Lung (tissue), 12 donors: ENCODE measurements around the gene GRHL1. TPM values are rescaled to one million over a fixed set of nuclear protein-coding genes. Genes with fewer than 3 reads are reported as not detected.

Experiments used
- ATAC-seq: fragments of 200-7000 bp; cut with Tn5 transposase; one replicate; pipeline ENCODE4 v1.9.1; 2020; ENCODE audit warnings: moderate number of reproducible peaks; ENCODE audit not compliant: insufficient read depth, low FRiP score
- DNase-seq, 3 donors: peaks; one replicate each; pipeline ENCODE4 v3.0.0-alpha.2; 2013 to 2017
- H3K27ac ChIP-seq, 2 donors: one replicate each; pipeline ENCODE4 v1.5.1; 2013; ENCODE audit warnings: mild to moderate bottlenecking in 2 of 2, moderate library complexity in 2 of 2, control low read depth in 1 of 2, inconsistent platforms in 1 of 2, low read depth in 1 of 2, low read length in 1 of 2
- H3K27me3 ChIP-seq, 3 donors: one replicate each; pipeline ENCODE4 v1.5.1; 2013; ENCODE audit warnings: low read length in 2 of 3; ENCODE audit not compliant: control insufficient read depth in 3 of 3, insufficient read depth in 3 of 3
- H3K36me3 ChIP-seq, 4 donors: one replicate each; pipeline ENCODE4 v1.5.1; 2013; ENCODE audit warnings: low read length in 4 of 4, mild to moderate bottlenecking in 1 of 4, moderate library complexity in 1 of 4; ENCODE audit not compliant: control insufficient read depth in 4 of 4, insufficient read depth in 4 of 4
- H3K4me1 ChIP-seq, 5 donors: one replicate each; pipeline ENCODE4 v1.5.1; 2013; ENCODE audit warnings: low read length in 5 of 5, mild to moderate bottlenecking in 2 of 5, moderate library complexity in 1 of 5; ENCODE audit not compliant: control insufficient read depth in 5 of 5, insufficient read depth in 5 of 5
- H3K4me3 ChIP-seq: one replicate; pipeline ENCODE4 v1.5.1; 2013; ENCODE audit warnings: mild to moderate bottlenecking, control low read depth, moderate library complexity
- H3K9ac ChIP-seq, 2 donors: one replicate each; pipeline ENCODE4 v1.5.1; 2013; ENCODE audit warnings: low read length in 2 of 2, control low read depth in 1 of 2; ENCODE audit not compliant: insufficient read depth in 1 of 2
- H3K9me3 ChIP-seq, 4 donors: one replicate each; pipeline ENCODE4 v1.5.1; 2013; ENCODE audit warnings: low read length in 3 of 4, mild to moderate bottlenecking in 1 of 4, moderate library complexity in 1 of 4; ENCODE audit not compliant: control insufficient read depth in 4 of 4, insufficient read depth in 3 of 4
- WGBS, 2 donors: extraction: QIAGEN DNeasy Blood & Tissue Kit; methylation state at CpG; one replicate each; pipeline ENCODE4 v1.1.7; 2013; 5-methylcytosine and 5-hydroxymethylcytosine counted together
- polyA plus RNA-seq, 2 donors: library from polyadenylated mRNA; stranded (reverse); fragments of 200-250 nt; gene quantifications; one replicate each; pipeline ENCODE4 v1.2.1, GENCODE V29; 2013
- total RNA-seq, 2 donors: library from RNA; depleted of rRNA in 1 of 2; stranded (reverse); fragments of >200 nt in 1 of 2; gene quantifications; one replicate each; pipeline ENCODE4 v1.2.1, GENCODE V29; 2014 to 2021
- TF ChIP-seq, protein P1 (sequence below): IDR thresholded peaks from 2 replicates; pipeline ENCODE4 v1.5.1; 2012; ENCODE audit warnings: mild to moderate bottlenecking; ENCODE audit errors: control extremely low read depth, extremely low read depth
- donor health status: control.
- donor health status: control.
- donor health status: Bipolar disorder and iron deficiency.
- donor health status: healthy.
- donor health status: DM: yes; HTN: yes; CAD: no.

Gene GRHL1
- total and polyA plus RNA-seq, 4 donors = 1.8 to 13.6 (median 5.6) TPM

DNA sequence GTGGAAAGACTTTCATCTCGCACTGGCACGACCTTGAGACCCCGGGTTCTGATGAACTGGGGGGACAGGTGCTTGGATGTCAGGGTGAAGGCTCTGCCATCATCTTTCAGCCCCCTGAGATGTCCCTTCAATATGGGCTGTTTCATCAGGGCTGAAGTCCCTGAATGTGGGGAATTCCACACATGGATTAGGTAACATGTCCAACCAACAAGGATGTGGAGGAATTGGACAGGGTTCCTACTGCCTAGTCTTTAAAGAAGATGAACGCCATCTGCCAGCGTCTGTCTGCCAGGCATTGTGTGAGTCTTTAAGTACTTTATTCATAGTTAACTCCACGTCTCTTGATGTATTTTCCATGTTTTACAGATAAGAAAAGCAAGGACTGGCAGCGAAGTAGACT is 5.9 kb upstream of the GRHL1 start:
- H3K9me3 ChIP-seq = no peaks in the 10 kb centered on the region
- ATAC-seq (no peak), DNase-seq (no peak)
- WGBS, 2 donors = 70 to 84% methylated on average over 7 of the region's 7 CpGs
- H3K27ac ChIP-seq = no peak overlapping the region
- TF ChIP-seq, protein P1, sequence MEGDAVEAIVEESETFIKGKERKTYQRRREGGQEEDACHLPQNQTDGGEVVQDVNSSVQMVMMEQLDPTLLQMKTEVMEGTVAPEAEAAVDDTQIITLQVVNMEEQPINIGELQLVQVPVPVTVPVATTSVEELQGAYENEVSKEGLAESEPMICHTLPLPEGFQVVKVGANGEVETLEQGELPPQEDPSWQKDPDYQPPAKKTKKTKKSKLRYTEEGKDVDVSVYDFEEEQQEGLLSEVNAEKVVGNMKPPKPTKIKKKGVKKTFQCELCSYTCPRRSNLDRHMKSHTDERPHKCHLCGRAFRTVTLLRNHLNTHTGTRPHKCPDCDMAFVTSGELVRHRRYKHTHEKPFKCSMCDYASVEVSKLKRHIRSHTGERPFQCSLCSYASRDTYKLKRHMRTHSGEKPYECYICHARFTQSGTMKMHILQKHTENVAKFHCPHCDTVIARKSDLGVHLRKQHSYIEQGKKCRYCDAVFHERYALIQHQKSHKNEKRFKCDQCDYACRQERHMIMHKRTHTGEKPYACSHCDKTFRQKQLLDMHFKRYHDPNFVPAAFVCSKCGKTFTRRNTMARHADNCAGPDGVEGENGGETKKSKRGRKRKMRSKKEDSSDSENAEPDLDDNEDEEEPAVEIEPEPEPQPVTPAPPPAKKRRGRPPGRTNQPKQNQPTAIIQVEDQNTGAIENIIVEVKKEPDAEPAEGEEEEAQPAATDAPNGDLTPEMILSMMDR = no peak
- no peak overlapping the region for H3K4me3 ChIP-seq
- H3K9ac ChIP-seq = no peak overlapping the region
- peaks cover 0 to 34% (median 17%) of the 10 kb centered on the region in 3 donors for H3K27me3 ChIP-seq
- H3K4me1 ChIP-seq = peaks cover 0 to 2% (median 0%) of the 10 kb centered on the region in 5 donors
- no peaks in the 10 kb centered on the region for H3K36me3 ChIP-seq

DNA sequence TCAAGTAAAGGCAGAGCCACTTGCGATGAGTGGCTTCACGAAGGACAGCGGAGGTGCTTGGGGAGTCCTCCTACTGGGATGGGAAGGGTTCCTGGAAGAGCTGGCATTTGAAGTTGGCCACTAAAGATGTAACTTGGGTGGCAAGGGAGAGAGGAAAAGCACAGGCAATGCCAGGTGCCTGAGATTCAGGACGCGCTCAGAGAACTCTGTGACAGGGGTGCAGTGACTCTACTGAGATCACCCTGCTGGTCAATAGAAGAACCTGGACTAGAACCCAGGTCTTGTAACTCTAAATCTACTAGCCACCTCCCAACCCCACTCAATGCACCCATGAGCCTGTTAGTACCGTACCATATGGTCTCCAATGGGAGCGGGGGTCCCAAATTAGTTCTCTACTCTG is 5.4 kb upstream of the GRHL1 start:
- 82 to 93% methylated on average over 7 of the region's 7 CpGs for WGBS, 2 donors
- H3K9me3 ChIP-seq = no peaks in the 10 kb centered on the region
- H3K9ac ChIP-seq = no peak overlapping the region
- H3K4me3 ChIP-seq = no peak overlapping the region
- no peak for DNase-seq
- no peak for ATAC-seq
- TF ChIP-seq, protein P1 = no peak
- H3K36me3 ChIP-seq = no peaks in the 10 kb centered on the region
- no peak overlapping the region for H3K27ac ChIP-seq
- peaks cover 0 to 35% (median 17%) of the 10 kb centered on the region in 3 donors for H3K27me3 ChIP-seq
- peaks cover 0 to 4% (median 0%) of the 10 kb centered on the region in 5 donors for H3K4me1 ChIP-seq

DNA sequence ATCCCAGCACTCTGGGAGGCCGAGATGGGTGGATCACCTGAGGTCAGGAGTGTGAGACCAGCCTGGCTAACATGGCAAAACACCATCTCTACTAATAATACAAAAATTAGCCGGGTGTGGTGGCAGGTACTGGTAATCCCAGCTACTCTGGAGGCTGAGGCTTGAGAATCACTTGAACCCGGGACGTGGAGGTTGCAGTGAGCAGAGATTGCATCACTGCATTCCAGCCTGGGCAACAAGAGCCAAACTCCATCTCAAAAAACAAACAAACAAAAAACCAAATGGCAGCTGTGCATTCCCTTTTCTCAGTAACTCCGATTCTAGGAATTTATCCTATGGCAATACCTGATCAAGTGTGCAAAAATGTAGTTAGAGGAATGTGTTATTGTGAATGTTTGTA is 4.7 kb upstream of the GRHL1 start:
- H3K27ac ChIP-seq = no peak overlapping the region
- TF ChIP-seq, protein P1 = no peak
- H3K4me3 ChIP-seq = no peak overlapping the region
- no peak overlapping the region for H3K9ac ChIP-seq
- WGBS, 2 donors = 77 to 85% methylated on average over 5 of the region's 5 CpGs
- DNase-seq = no peak
- peaks cover 0 to 4% (median 0%) of the 10 kb centered on the region in 5 donors for H3K4me1 ChIP-seq
- ATAC-seq = no peak
- H3K9me3 ChIP-seq = no peaks in the 10 kb centered on the region
- H3K27me3 ChIP-seq = peaks cover 0 to 35% (median 17%) of the 10 kb centered on the region in 3 donors
- no peaks in the 10 kb centered on the region for H3K36me3 ChIP-seq

DNA sequence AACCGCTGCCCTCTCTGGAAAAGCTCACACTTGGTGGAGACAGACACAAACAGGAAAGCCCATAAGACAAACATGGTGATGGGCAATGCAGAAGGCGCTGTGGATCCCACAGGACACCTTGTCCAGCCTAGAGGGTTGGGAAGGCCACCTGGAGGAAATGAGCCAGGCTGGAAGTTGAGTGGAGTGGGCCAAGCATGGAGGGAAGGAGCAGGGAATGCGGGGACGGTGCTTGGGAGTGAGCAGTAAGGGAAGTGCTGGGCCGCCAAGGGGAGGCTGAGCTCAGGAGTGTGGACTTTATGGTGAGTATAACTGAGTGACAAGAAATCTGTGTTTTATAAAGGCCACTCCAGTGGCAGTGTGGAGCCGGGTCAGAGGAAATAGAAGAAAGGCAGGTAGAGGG is 2.8 kb upstream of the GRHL1 start:
- peaks cover 0 to 10% (median 2%) of the 10 kb centered on the region in 5 donors for H3K4me1 ChIP-seq
- H3K36me3 ChIP-seq = no peaks in the 10 kb centered on the region
- no peak for ATAC-seq
- H3K27me3 ChIP-seq = peaks cover 0 to 50% (median 28%) of the 10 kb centered on the region in 3 donors
- no peak overlapping the region for H3K27ac ChIP-seq
- TF ChIP-seq, protein P1 = no peak
- no peak for DNase-seq
- WGBS, 2 donors = 78 to 92% methylated on average over 6 of the region's 6 CpGs
- H3K9me3 ChIP-seq = no peaks in the 10 kb centered on the region
- no peak overlapping the region for H3K9ac ChIP-seq
- H3K4me3 ChIP-seq = no peak overlapping the region
